Neural progenitor cell (in vitro differentiated cells): ENCODE data around the gene C1orf74.

Experiments
- EZH2 ChIP-seq: fragments of 200-600 bp; sonication (generic); IDR thresholded peaks from 2 replicates; pipeline ENCODE4 v1.6.1; 2017; ENCODE audit warnings: antibody characterized with exemption, mild to moderate bottlenecking, moderate library complexity
- TF ChIP-seq, protein P1 (sequence below): fragments of 200-600 bp; sonication (generic); IDR thresholded peaks from 2 replicates; pipeline ENCODE4 v1.5.1; 2017; ENCODE audit warnings: antibody characterized with exemption, mild to moderate bottlenecking

DNA sequence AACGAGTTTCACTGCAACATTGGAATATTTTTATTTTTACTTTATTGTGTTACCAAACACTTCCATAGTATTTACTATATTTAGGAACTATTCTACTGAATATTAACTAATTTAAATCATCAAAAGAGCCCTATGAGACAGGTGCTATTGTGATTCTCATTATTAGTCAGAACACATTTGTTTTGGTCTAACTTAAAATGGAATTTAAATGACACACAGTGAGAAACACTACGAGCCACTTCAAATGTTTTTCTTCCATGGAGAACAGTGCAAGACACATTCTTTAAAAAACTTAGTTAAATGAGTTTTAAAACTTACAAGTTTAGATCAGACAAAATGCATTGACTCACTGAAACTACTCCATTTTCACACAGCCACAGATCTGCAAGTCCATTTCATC is 35.2 kb downstream of the C1orf74 start:
- TF ChIP-seq, protein P1, sequence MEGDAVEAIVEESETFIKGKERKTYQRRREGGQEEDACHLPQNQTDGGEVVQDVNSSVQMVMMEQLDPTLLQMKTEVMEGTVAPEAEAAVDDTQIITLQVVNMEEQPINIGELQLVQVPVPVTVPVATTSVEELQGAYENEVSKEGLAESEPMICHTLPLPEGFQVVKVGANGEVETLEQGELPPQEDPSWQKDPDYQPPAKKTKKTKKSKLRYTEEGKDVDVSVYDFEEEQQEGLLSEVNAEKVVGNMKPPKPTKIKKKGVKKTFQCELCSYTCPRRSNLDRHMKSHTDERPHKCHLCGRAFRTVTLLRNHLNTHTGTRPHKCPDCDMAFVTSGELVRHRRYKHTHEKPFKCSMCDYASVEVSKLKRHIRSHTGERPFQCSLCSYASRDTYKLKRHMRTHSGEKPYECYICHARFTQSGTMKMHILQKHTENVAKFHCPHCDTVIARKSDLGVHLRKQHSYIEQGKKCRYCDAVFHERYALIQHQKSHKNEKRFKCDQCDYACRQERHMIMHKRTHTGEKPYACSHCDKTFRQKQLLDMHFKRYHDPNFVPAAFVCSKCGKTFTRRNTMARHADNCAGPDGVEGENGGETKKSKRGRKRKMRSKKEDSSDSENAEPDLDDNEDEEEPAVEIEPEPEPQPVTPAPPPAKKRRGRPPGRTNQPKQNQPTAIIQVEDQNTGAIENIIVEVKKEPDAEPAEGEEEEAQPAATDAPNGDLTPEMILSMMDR: no peak
- no peak for TF ChIP-seq EZH2
